Uterus (tissue), 2 donors: Measurements from ENCODE around the gene C11orf54.

ENCODE experiments used
- POLR2A ChIP-seq, 2 donors: fragments of 450-650 bp; IDR thresholded peaks; one replicate each; pipeline ENCODE4 v1.6.1; 2016; ENCODE audit warnings: antibody characterized with exemption in 2 of 2, mild to moderate bottlenecking in 1 of 2, moderate library complexity in 1 of 2
- TF ChIP-seq, protein P1 (sequence below), 4 experiments: fragments of 200-600 bp in 2 of 4; fragments of 450-650 bp in 2 of 4; sonication (generic) in 2 of 4; IDR thresholded peaks; one replicate each; pipeline ENCODE4 v1.5.1; 2016 to 2019; ENCODE audit warnings: antibody characterized with exemption in 4 of 4, mild to moderate bottlenecking in 2 of 4, moderate library complexity in 1 of 4

DNA sequence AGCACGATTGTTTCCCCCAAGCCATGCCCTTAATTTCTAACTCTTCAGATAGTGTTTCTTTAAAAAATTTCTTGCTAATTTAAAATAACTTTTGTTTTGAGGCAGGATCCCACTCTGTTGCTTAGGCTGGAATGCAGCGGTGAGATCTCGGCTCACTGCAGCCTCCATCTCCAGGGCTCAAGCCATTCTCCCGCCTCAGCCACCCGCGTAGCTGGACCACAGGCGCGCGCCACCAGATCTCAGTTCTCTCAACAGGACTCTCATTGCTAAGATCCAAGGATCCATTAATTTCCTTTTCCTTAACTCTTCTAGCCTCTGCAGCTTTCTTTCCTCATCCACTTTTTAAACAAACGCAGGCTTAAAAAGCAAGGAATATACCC, 42.3 kb downstream of the C11orf54 start:
- TF ChIP-seq, protein P1, sequence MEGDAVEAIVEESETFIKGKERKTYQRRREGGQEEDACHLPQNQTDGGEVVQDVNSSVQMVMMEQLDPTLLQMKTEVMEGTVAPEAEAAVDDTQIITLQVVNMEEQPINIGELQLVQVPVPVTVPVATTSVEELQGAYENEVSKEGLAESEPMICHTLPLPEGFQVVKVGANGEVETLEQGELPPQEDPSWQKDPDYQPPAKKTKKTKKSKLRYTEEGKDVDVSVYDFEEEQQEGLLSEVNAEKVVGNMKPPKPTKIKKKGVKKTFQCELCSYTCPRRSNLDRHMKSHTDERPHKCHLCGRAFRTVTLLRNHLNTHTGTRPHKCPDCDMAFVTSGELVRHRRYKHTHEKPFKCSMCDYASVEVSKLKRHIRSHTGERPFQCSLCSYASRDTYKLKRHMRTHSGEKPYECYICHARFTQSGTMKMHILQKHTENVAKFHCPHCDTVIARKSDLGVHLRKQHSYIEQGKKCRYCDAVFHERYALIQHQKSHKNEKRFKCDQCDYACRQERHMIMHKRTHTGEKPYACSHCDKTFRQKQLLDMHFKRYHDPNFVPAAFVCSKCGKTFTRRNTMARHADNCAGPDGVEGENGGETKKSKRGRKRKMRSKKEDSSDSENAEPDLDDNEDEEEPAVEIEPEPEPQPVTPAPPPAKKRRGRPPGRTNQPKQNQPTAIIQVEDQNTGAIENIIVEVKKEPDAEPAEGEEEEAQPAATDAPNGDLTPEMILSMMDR (IDR thresholded peaks at IDR 0.05) = no peak
- TF ChIP-seq POLR2A (IDR thresholded peaks at IDR 0.05) = no peak
